ENCODE measurements around the gene CPED1.
"Not testable (repeated sequence)": the region's sequence is repeated elsewhere in the genome, so short reads cannot be mapped to it uniquely, and the experiment has no call there.

Gene CPED1

DNA sequence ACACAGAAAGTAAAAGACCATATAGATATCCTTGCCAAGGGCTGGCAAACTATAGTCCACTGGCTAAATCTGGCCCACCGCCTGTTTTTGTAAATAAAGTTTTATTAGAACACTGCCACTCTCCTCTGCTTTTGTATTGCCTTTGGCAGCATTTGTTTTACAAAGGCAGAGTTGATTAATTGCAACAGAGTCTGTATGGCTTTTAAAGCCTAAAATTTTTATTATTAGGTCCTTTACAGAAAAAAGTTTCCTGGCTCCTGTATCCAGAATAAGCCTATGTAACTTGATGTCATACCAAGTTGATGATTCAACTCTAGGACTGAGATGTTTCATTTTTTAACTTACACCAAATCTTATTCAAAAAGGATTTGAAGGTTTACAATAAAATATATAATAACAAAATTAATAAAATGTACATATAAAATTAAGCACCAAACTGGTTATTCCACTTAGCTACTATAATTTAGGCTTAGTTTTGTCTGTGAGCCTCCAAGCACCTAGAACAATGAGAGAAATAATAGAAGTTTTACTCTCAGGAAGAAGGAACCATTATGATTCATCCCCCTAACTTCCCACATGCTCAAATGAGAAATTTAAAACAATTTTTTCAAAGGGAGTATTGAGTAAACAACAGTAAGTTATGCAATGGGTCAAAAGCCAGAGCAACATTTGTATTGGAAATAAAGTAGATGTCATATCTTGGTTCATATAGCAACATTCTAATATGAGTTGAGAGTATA lies 31.9 kb downstream of the CPED1 start:
- DNase-seq (ENCODE audit: low read depth): no peak

DNA sequence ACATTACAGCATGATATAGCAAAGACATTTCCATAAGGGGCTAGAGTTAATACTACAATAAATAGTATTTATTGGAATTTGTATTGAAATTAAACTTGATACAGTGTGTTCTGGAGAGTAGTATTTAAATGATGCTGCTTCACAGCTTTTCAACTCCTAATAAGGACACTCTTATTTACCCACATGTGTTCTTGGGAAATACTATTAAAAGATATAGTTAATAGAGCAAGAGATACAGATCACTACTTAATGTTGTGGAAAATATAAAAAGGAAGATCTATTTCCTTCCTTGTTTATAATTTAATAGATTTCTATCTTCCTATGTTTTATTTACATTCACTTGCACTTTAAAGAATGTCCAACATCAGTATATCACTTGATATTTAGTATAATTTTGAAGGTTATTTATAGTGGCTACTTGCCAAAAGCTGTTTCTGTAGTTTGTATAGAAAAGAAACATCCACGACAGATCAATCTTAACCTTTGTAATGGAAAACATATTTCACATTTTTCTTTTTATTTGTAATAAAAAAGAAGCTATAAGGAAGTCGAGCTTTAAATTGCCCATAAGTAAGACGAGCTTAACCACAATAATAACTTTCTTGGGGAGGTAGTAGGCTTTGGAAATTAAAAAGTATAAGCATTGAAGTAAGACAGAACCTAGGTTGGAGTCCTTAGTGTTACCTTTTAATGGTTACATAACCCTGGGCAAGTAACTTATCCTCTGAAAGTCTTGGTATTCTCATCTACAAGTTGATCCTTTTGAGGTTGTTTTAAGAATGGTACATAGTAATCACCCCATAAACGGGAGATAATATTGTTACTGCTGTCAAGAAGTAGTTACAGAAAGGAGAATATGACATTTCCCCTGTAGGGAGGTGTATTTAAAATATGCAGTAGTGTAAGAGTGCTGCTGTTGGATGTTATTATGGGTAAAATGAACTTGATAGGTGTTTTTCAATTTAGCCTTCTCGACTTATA lies 32.8 kb downstream of the CPED1 start:
- DNase-seq (ENCODE audit: low read depth): no peak

DNA sequence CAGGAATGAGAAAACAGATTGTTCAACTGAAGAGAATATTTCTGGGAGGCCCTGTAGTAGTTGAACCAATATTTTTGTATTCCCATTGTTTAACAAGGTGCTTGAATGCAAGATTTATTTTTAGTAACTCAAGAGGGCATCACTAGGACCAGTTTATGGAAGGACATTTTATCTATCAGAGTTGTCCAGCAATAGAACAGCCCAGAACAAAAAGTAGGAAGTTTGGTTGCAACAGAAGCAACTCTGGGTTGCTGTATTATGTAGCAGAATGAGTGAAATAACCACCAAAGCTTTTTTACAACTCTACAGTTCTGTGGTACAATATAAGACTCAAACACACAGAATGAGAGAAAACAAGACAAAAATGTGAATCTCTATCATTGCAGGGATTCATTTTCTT lies 34.7 kb downstream of the CPED1 start:
- DNase-seq (ENCODE audit: low read depth): no peak

DNA sequence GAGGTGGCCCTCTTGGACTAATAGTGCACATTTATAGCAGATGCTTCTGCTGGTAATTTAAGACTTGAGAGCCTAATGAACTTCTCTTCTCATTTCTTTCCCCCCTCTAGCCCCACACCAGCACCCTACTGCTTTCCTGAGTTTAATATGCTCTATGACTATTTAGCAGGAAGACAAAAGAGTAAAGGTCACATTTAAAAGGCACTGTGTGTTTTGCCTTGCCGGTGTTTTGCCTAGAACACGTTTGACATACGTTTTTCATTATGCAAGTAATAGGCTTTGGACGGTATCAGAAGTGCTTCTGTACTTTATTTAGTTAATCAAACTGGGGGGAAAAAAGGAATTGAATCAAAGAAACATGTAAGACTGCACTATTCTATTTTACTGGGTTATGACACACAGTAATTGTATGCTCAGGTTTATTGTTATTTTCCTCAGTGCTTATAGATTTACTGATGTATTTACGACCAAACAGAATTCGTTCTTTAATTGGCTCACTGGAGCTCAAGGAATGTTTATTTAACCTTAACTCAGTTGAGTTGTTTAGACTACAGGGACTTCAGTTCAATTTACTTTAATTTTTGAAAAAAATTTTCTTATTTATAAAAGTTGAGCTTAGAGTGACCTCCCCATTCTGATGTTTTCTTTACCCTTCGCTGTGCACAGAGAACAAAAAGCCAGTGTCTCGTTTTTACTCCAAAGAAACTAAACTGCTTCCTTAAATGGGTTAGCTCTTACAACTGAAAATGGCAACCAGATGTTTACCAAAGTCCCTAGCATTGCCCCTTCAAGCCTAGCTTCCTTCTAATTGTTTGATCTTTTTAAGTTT lies 35.4 kb downstream of the CPED1 start:
- DNase-seq (ENCODE audit: low read depth): no peak

DNA sequence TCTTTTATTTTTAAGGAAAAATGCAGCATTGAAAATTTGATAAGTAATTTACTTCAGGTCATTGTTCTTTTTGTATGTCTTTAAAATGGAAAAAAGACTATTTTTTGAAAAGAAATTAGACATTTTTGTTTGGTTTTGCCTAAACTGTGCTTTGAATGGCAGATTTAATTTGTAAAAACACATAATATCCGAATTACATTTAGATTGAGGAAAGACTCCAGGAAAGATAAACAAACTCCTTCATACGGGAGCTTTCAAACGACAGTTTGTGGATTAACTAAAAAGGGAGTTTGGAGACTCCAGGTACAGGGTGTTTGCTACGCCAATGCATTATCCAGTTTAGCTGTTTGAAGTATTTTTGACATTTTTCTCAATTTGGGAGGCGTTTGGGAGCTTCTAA lies 36.1 kb downstream of the CPED1 start:
- no peak for DNase-seq (ENCODE audit: low read depth)

DNA sequence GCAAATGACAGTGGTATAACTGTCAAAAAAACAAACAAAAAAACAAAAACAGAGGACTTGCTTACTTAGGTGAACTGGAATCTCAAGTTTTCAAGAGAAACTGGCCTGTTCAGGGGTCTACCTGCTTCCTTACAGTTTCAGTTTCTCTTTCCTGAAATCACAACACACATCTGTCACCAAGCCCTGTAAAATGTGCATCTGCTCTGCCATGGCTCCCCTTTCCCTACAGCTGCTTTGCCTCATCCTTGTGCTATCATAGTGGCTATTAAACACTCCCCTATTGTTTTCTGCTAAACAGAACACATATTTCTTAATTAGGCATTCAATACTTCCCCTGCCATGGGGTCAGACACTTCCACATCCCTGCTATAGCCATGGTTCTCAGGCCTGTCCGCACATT lies 37.6 kb downstream of the CPED1 start:
- no peak for DNase-seq (ENCODE audit: low read depth)

DNA sequence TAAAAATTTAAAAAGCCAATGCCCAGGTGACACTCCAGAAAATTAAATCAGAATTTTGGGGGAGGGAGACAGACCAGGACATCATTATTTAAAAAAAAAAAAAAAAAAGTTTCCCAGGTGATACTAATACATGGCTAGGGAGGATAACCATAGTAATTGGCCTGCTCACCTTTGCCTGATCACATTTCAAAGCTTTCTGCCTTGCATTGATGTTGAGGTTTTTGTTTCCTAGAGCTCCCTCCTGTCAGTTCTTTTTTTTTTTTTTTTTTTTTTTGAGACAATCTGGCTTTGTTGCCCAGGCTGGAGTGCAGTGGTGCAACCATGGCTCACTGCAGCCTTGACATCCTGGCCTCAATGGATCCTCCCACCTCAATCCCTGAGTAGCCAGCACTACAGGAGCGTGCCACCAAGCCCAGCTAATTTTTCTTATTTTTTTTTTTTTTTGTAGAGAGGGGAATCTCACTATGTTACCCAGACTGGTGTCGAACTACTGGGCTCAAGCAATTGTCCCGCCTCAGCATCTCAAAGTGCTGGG lies 38.1 kb downstream of the CPED1 start:
- DNase-seq (ENCODE audit: low read depth): no peak

DNA sequence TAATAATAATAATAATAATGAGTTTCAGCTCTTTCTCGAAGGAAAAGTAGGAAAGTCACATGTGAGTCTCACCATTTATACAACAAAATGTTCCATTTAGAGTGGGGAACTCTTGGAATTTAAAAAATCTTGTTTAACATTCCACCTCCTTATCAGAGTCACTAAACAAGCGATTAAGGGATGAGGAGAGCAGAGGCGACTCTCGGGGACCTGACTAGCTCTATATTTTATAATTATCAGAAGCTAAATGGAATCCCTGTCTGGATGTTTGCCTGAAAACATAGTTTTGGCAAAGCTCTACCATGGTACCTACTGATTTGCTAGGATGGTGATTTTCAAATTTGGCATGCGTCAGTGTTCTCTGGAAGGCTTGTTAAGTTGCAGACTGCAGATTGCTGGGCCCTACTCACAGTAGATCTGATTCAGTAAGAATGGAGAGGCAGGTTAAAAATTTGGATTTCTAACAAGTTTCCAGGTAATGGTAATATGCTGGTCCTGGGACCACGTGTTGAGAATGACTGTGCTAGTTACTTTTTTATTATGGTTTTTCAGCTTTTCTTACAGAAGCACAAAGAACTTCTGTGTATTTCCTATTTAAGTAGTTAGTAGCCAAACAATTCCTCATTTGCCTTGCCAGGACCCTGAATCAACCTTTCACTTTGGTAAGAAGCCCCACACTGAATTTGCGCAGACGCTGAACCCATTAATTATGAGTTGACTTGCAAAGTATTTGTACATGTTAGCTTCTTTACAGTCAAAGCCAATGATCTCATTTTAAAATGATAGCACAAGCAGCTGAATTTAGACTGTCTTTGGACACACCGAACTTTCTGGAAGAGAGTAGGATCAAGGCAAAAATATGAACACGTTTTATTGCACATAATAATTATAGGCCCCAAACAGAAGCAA lies 39.5 kb downstream of the CPED1 start:
- no peak for DNase-seq (ENCODE audit: low read depth)

DNA sequence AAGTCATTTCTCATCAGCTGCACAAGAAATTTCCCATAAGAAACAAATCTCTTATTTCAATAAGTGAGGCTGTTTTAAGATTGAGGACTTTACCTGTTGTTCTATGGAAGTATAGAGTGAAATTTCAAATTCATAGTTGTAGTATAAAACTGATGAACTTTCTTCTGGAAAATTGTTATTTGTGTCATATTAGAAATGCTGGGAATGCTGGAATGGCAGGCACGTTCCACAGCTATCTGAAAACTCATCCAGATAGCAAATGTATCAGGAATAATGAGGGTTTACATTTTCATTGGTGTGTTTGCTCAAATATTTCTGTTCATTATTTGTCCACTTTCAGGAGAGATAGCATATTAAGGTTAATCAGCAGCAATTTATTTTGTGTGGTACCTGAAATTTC lies 40.8 kb downstream of the CPED1 start:
- no peak for DNase-seq (ENCODE audit: low read depth)

DNA sequence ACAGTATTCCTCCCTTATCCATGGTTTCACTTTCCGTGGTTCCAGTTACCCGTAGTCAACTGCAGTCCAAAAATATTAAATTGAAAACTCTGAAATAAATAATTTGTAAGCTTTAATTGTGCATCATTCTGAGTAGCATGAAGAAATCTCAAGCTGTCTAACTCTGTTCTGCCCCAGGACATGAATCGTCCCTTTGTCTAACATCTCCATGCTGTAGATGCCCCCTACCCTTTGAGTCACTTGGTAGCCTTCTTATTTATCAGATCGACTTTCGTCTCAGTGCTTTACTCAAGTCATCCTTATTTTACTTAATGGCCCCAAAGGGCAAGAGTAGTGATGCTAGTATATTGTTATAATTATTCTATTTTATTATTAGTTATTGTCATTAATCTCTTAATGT lies 41.8 kb downstream of the CPED1 start:
- no peak for DNase-seq (ENCODE audit: low read depth)

DNA sequence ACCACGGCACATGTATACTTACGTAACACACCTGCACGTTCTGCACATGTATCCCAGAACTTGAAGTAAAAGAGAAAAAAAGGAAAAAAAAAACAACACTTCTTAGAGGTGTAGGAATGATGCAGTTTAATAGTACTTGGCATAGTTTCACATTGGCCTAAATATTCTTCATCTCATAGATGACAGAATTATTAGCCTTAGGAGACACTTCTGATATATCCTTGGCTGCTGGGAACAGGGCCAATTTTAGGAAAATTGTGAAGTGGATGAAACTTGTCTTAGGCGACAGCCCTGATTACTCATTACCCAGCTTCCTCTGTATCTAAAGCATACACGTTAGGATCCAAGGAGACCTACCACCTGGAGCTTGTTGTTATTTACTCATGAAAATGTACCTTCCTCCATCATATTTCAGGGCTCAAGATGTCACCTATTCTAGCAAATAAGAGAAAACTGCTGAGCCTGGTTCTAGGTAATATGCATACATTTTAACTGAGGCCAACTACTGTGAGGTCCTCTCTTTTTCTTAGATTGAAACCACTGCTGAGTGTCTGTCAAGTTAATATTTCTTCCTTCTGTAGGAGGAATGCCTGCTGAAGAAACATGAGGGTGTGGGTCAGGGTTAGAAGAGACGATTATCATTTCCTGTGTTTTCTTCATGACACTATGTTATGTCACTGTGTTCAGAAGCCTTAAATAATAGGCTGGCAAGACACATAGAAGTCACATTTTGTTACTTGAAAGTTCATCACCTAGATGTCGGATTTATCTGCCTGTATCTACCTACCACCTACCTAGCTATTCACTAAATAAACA lies 44.3 kb downstream of the CPED1 start:
- DNase-seq (ENCODE audit: low read depth): no peak

DNA sequence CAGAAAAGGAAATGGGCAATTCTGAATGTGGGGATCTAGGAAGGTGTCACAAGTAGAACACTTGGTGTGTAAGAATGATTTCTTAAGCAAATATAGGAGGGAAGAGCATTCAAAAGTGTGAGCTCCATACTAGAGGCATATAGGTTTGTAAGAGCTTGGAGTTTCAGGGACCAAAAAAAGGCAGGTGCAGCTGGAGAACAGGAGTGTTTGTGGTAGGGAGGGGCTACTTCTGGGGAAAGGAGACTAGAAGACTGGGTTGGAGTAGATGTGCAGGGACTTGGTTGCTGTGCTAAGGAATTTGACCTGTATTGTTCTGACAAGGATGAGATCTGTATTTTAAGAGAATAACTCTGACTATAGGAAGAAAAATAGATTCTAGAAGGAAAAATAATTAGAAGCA lies 46.4 kb downstream of the CPED1 start:
- DNase-seq (ENCODE audit: low read depth): no peak

DNA sequence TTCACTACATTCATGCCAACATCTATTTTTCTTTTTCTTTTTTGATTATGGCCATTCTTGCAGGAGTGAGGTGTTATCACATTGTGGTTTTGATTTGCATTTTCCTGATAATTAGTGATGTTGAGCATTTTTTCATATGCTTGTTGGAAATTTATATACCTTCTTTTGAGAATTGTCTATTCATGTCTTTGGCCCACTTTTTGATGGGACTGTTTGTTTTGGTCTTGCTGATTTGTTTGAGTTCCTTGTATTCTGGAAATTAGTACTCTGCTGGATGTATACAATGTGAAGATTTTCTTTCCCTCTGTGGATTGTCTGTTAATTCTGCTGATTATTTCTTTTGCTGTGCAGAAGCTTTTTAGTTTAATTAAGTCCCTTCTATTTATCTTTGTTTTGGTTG lies 48.3 kb downstream of the CPED1 start:
- DNase-seq (ENCODE audit: low read depth): not testable (repeated sequence)

DNA sequence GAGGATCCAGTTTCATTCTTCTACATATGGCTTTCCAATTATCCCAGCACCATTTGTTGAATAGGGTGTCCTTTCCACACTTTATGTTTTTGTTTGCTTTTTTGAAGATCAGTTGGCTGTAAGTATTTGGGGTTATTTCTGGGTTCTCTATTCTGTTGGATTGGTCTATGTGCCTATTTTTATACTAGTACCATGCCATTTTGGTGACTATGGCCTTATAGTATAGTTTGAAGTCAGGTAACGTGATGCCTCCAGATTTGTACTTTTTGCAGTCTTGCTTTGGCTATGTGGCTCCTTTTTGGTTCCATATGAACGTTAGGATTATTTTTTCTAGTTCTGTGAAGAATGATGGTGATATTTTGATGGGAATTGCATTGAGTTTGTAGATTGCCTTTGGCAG lies 48.8 kb downstream of the CPED1 start:
- not testable (repeated sequence) for DNase-seq (ENCODE audit: low read depth)

DNA sequence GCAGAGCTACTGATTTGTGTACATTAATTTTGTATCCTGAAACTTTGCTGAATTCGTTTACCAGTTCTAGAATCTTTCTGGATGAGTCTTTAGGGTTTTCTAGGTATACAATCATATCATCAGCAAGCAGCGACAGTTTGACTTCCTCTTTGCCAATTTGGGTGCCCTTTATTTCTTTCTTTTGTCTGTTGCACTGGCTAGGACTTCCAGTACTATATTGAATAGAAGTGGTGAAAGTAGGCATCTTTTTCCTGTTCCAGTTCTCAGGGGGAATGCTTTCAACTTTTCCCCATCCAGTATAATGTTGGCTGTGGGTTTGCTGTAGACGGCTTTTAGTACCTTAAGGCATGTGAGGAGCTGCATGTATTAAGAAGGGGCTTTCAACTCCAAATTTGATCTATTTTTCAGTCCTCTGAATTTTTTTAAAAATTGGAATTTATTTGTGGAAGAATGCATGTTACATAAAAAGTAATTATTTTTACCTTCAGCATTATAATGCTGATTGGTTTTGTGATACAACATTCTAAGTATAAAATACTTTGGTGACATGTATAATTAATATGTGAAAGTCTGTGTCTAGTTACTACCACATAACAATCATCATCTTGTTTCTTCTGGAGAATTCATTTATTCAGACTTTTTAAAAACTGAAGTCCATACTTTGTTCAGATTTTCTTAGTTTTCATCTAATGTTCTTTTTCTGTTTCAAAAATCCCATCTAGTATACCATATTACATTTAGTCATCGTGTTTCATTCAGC lies 49.6 kb downstream of the CPED1 start:
- no peak for DNase-seq (ENCODE audit: low read depth)

DNA sequence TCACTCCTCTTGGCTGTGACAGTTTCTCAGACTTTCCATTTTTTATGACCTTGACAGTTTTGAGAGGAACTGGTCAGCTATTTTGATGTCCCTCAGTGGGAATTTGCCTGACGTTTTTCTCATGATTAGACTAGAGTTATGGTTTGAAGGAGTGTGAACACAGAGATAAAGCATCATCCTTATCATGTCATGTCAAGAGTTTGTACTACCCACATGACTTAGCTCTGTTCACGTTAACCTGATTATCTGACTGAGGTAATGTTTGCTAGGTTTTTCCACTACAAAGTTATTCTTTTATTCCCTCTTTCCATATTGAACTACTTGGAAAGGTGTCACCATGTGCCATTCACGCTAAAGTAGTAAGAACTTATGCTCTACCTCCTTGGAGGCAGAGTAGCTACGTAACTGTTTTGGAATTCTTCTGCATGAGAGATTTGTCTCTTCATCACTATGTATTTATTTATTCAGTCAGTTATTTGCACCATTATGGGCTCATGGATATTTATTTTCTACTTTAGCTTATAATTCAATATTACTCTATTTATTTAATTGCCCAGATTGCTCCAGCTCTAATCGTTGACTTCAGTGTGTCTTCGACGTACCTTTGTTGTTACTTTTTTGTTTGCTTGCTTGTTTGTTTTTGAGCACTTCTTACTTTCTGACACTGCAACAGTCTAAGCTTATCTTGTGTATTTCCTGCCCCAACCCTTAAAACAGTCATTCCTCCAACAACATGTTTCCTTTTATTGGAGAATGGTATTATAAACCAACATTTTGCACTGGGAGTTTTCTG lies 50.4 kb downstream of the CPED1 start:
- no peak for DNase-seq (ENCODE audit: low read depth)

DNA sequence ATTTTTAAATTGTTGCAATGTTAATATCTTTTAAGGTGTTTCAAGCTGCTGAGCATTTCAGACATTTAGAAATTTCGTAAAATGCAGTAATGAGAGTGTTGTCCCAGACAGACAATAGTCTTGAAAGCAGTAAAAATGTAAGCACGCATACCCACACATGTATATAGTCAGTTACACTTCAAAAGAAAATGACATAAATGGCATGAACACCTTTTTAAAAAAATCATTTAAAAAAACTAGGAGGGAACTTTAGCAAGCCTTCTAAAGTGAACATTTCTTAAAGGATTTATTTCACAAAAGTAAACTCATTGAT lies 51.0 kb downstream of the CPED1 start:
- no peak for DNase-seq (ENCODE audit: low read depth)

DNA sequence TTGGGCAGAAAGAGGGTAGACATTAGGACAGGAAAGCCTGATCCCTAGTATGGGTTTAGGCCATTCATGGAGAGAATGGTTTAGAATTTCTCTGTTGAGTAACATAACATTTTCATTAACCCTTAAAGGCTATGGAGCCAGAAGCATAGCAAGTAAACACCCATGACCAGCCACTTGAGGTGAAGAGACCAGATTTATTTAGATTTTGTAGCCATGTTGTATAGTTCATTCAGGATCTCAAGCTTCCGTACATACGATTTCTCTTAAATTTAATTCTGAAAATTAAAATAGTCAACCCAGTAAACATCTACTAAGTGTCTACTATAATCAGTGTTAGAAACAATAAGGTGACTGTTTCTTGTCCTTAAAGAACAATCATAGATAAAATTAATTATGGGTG lies 51.5 kb downstream of the CPED1 start:
- no peak for DNase-seq (ENCODE audit: low read depth)
